T-cell (primary cell): ENCODE data around the gene CST6. TPM values are rescaled to one million over a fixed set of nuclear protein-coding genes. Genes with fewer than 3 reads are reported as not detected.

Source experiments
- ATAC-seq, 4 experiments: fragments of 200-7000 bp in 3 of 4; fragments of 150-1000 bp in 1 of 4; cut with Tn5 transposase; replicated peaks in 1 of 4; 1 replicate in 3 of 4; 2 replicates in 1 of 4; pipeline ENCODE4 v1.10.0; 2021; ENCODE audit warnings: moderate library complexity in 3 of 4, mild to moderate bottlenecking in 2 of 4, moderate number of reproducible peaks in 1 of 4
- CTCF ChIA-PET, 2 donors: fragments of 300-600 bp; sonication (Branson Sonifier 250); formaldehyde crosslinking; loops; one replicate each; lab custom pipeline; 2022; ENCODE audit warnings: antibody characterized with exemption in 2 of 2; lab: Charles Lee
- POLR2A ChIA-PET, 2 donors: fragments of 300-600 bp; sonication (Branson Sonifier 250); formaldehyde crosslinking; loops; one replicate each; lab custom pipeline; 2022; ENCODE audit warnings: antibody characterized with exemption in 2 of 2; lab: Charles Lee
- DNase-seq, 35 experiments: peaks; one replicate each; pipeline versions ENCODE4 v3.0.0 to v3.0.0-alpha.2; 2013 to 2023
- H3K27ac ChIP-seq: one replicate; pipeline ENCODE4 v1.5.1; 2013; ENCODE audit warnings: low read length
- H3K27me3 ChIP-seq, 2 experiments: replicated peaks in 1 of 2; 1 replicate in 1 of 2; 2 replicates in 1 of 2; pipeline versions ENCODE4 v1.6.1 to v1.7.0; 2013; ENCODE audit warnings: low read length in 1 of 2, mixed read lengths in 1 of 2; ENCODE audit not compliant: control insufficient read depth in 2 of 2, insufficient read depth in 2 of 2; ENCODE audit errors: extremely low read depth in 1 of 2
- H3K36me3 ChIP-seq, 2 donors: 1 replicate in 1 of 2; 2 replicates in 1 of 2; pipeline versions ENCODE4 v1.6.1 to v1.7.0; 2013; ENCODE audit warnings: low read length in 1 of 2; ENCODE audit not compliant: control insufficient read depth in 2 of 2, insufficient read depth in 1 of 2; ENCODE audit errors: extremely low read depth in 1 of 2
- H3K4me1 ChIP-seq, 2 experiments: 1 replicate in 1 of 2; 2 replicates in 1 of 2; pipeline versions ENCODE4 v1.6.1 to v1.7.0; 2013; ENCODE audit warnings: low read length in 2 of 2, mixed read lengths in 1 of 2; ENCODE audit not compliant: insufficient read depth in 2 of 2, control insufficient read depth in 1 of 2; ENCODE audit errors: extremely low read depth in 1 of 2
- H3K4me3 ChIP-seq, 2 donors: 1 replicate in 1 of 2; 2 replicates in 1 of 2; pipeline versions ENCODE4 v1.5.1 to v1.7.0; 2013; ENCODE audit warnings: mild to moderate bottlenecking in 2 of 2, low read length in 1 of 2, moderate library complexity in 1 of 2; ENCODE audit not compliant: control insufficient read depth in 1 of 2; ENCODE audit errors: extremely low read depth in 1 of 2
- H3K9me3 ChIP-seq: 2 replicates; pipeline ENCODE4 v1.7.0; 2013
- H3K27ac Mint-ChIP-seq, 2 donors: one replicate each; pipeline ENCODE4 v1.8.0; 2020 to 2021; ENCODE audit warnings: mild to moderate bottlenecking in 2 of 2, mixed read lengths in 2 of 2
- H3K27me3 Mint-ChIP-seq, 2 donors: one replicate each; pipeline ENCODE4 v1.8.0; 2021 to 2022; ENCODE audit warnings: mixed read lengths in 2 of 2
- H3K36me3 Mint-ChIP-seq: one replicate; pipeline ENCODE4 v1.8.0; 2021; ENCODE audit warnings: mixed read lengths
- H3K4me1 Mint-ChIP-seq, 3 donors: one replicate each; pipeline ENCODE4 v1.8.0; 2020 to 2022; ENCODE audit warnings: mixed read lengths in 3 of 3, mild to moderate bottlenecking in 1 of 3
- H3K4me3 Mint-ChIP-seq, 3 donors: one replicate each; pipeline ENCODE4 v1.8.0; 2020 to 2022; ENCODE audit warnings: mild to moderate bottlenecking in 3 of 3, mixed read lengths in 3 of 3, moderate library complexity in 3 of 3
- H3K9me3 Mint-ChIP-seq, 3 donors: one replicate each; pipeline ENCODE4 v1.8.0; 2020 to 2022; ENCODE audit warnings: mixed read lengths in 3 of 3
- WGBS: methylation state at CpG from one replicate; pipeline ENCODE4 v1.1.5; 2013; ENCODE audit warnings: missing lambda C conversion rate; ENCODE audit not compliant: insufficient coverage; 5-methylcytosine and 5-hydroxymethylcytosine counted together
- total RNA-seq, 35 experiments: library from RNA in 6 of 35; stranded (reverse) in 6 of 35; fragments of 120-200 nt in 1 of 35; gene quantifications; one replicate each; pipeline versions ENCODE4 v1.2.1 to v1.2.4 and lab custom pipeline; 2013 to 2026

Gene CST6
- total RNA-seq, 5 donors from 2014 or later (not counting 1 experiment from before 2014, with no cell fraction given), result not detected

- ChIA-PET POLR2A (interaction anchor here in 1 of 2 donors (0.6 kb wide), 1 partner anchor 140 kb away, joined by 7 read pairs; no protein-coding TSS in a partner anchor), CTCF (no interaction called here)
- H3K9me3 ChIP-seq, result no peaks in the 10 kb centered on the region
- peaks cover 0 to 10% of the 10 kb centered on the region in 2 experiments for H3K4me1 ChIP-seq
- ATAC-seq (no peak), DNase-seq (no peak)
- peak overlapping the region in 1 of 2 donors; percentile 10 for H3K4me3 ChIP-seq
- Mint-ChIP-seq H3K27ac (no peak overlapping the region), H3K27me3 (peaks cover 4 to 21% of the 10 kb centered on the region in 2 donors), H3K4me1 (peaks cover 0 to 2% (median 0%) of the 10 kb centered on the region in 3 donors), H3K4me3 (no peak overlapping the region), H3K9me3 (no peaks in the 10 kb centered on the region), H3K36me3 (no peaks in the 10 kb centered on the region)
- H3K27ac ChIP-seq, result no peak overlapping the region
- H3K36me3 ChIP-seq, result peaks cover 0 to 2% of the 10 kb centered on the region in 2 donors
- 66% methylated on average over 11 of the region's 14 CpGs for WGBS
- peaks cover 2 to 39% of the 10 kb centered on the region in 2 experiments for H3K27me3 ChIP-seq
Measured at GRCh38 chr11:66011239-66011784, 496 bp upstream of the CST6 start.

- ATAC-seq (no peak), DNase-seq (no peak)
- H3K36me3 ChIP-seq, result no peaks in the 10 kb centered on the region
- ChIA-PET POLR2A (no interaction called here), CTCF (no interaction called here)
- H3K4me3 Mint-ChIP-seq, result peak overlapping the region in 1 of 3 donors; percentile 28
- H3K4me1 Mint-ChIP-seq, result peaks cover 0 to 2% (median 0%) of the 10 kb centered on the region in 3 donors
- H3K36me3 Mint-ChIP-seq, result no peaks in the 10 kb centered on the region
- peaks cover 4 to 21% of the 10 kb centered on the region in 2 donors for H3K27me3 Mint-ChIP-seq
- no peak overlapping the region for H3K4me3 ChIP-seq
- H3K9me3 Mint-ChIP-seq, result no peaks in the 10 kb centered on the region
- no peak overlapping the region for H3K27ac ChIP-seq
- H3K27me3 ChIP-seq, result peaks cover 2 to 39% of the 10 kb centered on the region in 2 experiments
- H3K4me1 ChIP-seq, result peaks cover 0 to 10% of the 10 kb centered on the region in 2 experiments
- H3K27ac Mint-ChIP-seq, result no peak overlapping the region
- H3K9me3 ChIP-seq, result no peaks in the 10 kb centered on the region
- 76% methylated on average over 7 of the region's 12 CpGs for WGBS
Measured at GRCh38 chr11:66012371-66012945, 650 bp downstream of the CST6 start.

- Histone ChIP-seq H3K27ac (no peak overlapping the region), H3K36me3 (no peaks in the 10 kb centered on the region), H3K27me3 (peaks cover 2 to 39% of the 10 kb centered on the region in 2 experiments), H3K9me3 (no peaks in the 10 kb centered on the region), H3K4me1 (peaks cover 0 to 10% of the 10 kb centered on the region in 2 experiments), H3K4me3 (no peak overlapping the region)
- Mint-ChIP-seq H3K4me1 (peaks cover 0 to 2% (median 0%) of the 10 kb centered on the region in 3 donors), H3K27me3 (peaks cover 4 to 21% of the 10 kb centered on the region in 2 donors), H3K9me3 (no peaks in the 10 kb centered on the region), H3K4me3 (no peak overlapping the region), H3K36me3 (no peaks in the 10 kb centered on the region), H3K27ac (no peak overlapping the region)
- ChIA-PET POLR2A (interaction anchor here in 1 of 2 donors (0.9 kb wide), 1 partner anchor 40 kb away, joined by 3 read pairs; no protein-coding TSS in a partner anchor), CTCF (interaction anchor here in 1 of 2 donors (0.5 kb wide), 1 partner anchor 25 kb away, joined by 3 read pairs; no protein-coding TSS in a partner anchor)
- WGBS, result 42% methylated on average over 9 of the region's 12 CpGs
- DNase-seq, result peak in 1 of 35 experiments; percentile 14
- no peak for ATAC-seq
Measured at GRCh38 chr11:66012946-66013761, 1.3 kb downstream of the CST6 start.

- H3K4me1 Mint-ChIP-seq, result peaks cover 0 to 2% (median 0%) of the 10 kb centered on the region in 3 donors
- Histone ChIP-seq H3K27me3 (peaks cover 2 to 39% of the 10 kb centered on the region in 2 experiments), H3K9me3 (no peaks in the 10 kb centered on the region), H3K27ac (no peak overlapping the region), H3K4me3 (no peak overlapping the region), H3K36me3 (no peaks in the 10 kb centered on the region), H3K4me1 (peaks cover 0 to 10% of the 10 kb centered on the region in 2 experiments)
- H3K27ac Mint-ChIP-seq, result no peak overlapping the region
- 78% methylated on average over 7 of the region's 7 CpGs for WGBS
- no peaks in the 10 kb centered on the region for H3K36me3 Mint-ChIP-seq
- ChIA-PET CTCF (interaction anchor here in 1 of 2 donors (0.5 kb wide), 1 partner anchor 24 kb away, joined by 3 read pairs; no protein-coding TSS in a partner anchor), POLR2A (interaction anchor here in 1 of 2 donors (0.9 kb wide), 1 partner anchor 39 kb away, joined by 3 read pairs; no protein-coding TSS in a partner anchor)
- DNase-seq, result no peak
- peaks cover 4 to 21% of the 10 kb centered on the region in 2 donors for H3K27me3 Mint-ChIP-seq
- ATAC-seq, result no peak
- H3K4me3 Mint-ChIP-seq, result no peak overlapping the region
- H3K9me3 Mint-ChIP-seq, result no peaks in the 10 kb centered on the region
Measured at GRCh38 chr11:66013762-66014100, 1.9 kb downstream of the CST6 start.

- Mint-ChIP-seq H3K27me3 (peaks cover 4 to 21% of the 10 kb centered on the region in 2 donors), H3K36me3 (no peaks in the 10 kb centered on the region), H3K4me3 (no peak overlapping the region), H3K4me1 (peaks cover 0 to 2% (median 0%) of the 10 kb centered on the region in 3 donors), H3K27ac (no peak overlapping the region), H3K9me3 (no peaks in the 10 kb centered on the region)
- ATAC-seq (no peak), DNase-seq (no peak)
- H3K36me3 ChIP-seq, result no peaks in the 10 kb centered on the region
- H3K9me3 ChIP-seq, result no peaks in the 10 kb centered on the region
- peaks cover 0 to 10% of the 10 kb centered on the region in 2 experiments for H3K4me1 ChIP-seq
- no peak overlapping the region for H3K4me3 ChIP-seq
- peaks cover 2 to 39% of the 10 kb centered on the region in 2 experiments for H3K27me3 ChIP-seq
- WGBS, result 94% methylated on average over 5 of the region's 6 CpGs
- ChIA-PET CTCF (interaction anchor here in 1 of 2 donors (0.6 kb wide), 1 partner anchor 684 kb away, joined by 4 read pairs; no protein-coding TSS in a partner anchor), POLR2A (no interaction called here)
- no peak overlapping the region for H3K27ac ChIP-seq
Measured at GRCh38 chr11:66014804-66015453, 3.1 kb downstream of the CST6 start.
